ENCODE data around the gene ZP1. TPM values are rescaled to one million over a fixed set of nuclear protein-coding genes. Genes with fewer than 3 reads are reported as not detected.

ZP1 gene
- total RNA-seq, 1 donor from 2014 or later: 0.49 TPM

Other genes starting within 250 kb of the ZP1 start
- not detected for gene MS4A8, start 167.9 kb upstream of the ZP1 start, total RNA-seq
- gene MS4A18, start 142.8 kb upstream of the ZP1 start, total RNA-seq: not detected
- not detected for gene MS4A15, start 110.7 kb upstream of the ZP1 start, total RNA-seq
- gene MS4A10, start 82.2 kb upstream of the ZP1 start, total RNA-seq: not detected
- gene CCDC86, start 25.4 kb upstream of the ZP1 start, total RNA-seq: 9.8 TPM
- 0.59 TPM for gene PTGDR2, start 11.6 kb upstream of the ZP1 start, total RNA-seq
- gene PRPF19, start 39.0 kb downstream of the ZP1 start, total RNA-seq: 31.7 TPM
- 46.7 TPM for gene TMEM109, start 46.6 kb downstream of the ZP1 start, total RNA-seq
- 12.4 TPM for gene TMEM132A, start 56.9 kb downstream of the ZP1 start, total RNA-seq
- 8.8 TPM for gene SLC15A3, start 84.6 kb downstream of the ZP1 start, total RNA-seq
- 0.39 TPM for gene CD6, start 104.1 kb downstream of the ZP1 start, total RNA-seq
- 0.20 TPM for gene CD5, start 234.9 kb downstream of the ZP1 start, total RNA-seq